PC-9 (cell line): ENCODE results near the gene ADAMTS7.
"Not testable (repeated sequence)": the region's sequence is repeated elsewhere in the genome, so short reads cannot be mapped to it uniquely, and the experiment has no call there.

ENCODE experiments used
- EZH2 ChIP-seq: fragments of 200-600 bp; sonication (generic); IDR thresholded peaks from 2 replicates; pipeline ENCODE4 v1.8.0; 2017; ENCODE audit warnings: antibody characterized with exemption, low read depth
- TF ChIP-seq, protein P1 (sequence below): fragments of 200-600 bp; sonication (generic); conservative IDR thresholded peaks from 2 replicates; pipeline ENCODE4 v1.6.1; 2017; ENCODE audit warnings: mixed run types, antibody characterized with exemption, mild to moderate bottlenecking, moderate library complexity

GRCh38 chr15:78777290-78777952 lies 33.8 kb downstream of the ADAMTS7 start:
- TF ChIP-seq, protein P1, sequence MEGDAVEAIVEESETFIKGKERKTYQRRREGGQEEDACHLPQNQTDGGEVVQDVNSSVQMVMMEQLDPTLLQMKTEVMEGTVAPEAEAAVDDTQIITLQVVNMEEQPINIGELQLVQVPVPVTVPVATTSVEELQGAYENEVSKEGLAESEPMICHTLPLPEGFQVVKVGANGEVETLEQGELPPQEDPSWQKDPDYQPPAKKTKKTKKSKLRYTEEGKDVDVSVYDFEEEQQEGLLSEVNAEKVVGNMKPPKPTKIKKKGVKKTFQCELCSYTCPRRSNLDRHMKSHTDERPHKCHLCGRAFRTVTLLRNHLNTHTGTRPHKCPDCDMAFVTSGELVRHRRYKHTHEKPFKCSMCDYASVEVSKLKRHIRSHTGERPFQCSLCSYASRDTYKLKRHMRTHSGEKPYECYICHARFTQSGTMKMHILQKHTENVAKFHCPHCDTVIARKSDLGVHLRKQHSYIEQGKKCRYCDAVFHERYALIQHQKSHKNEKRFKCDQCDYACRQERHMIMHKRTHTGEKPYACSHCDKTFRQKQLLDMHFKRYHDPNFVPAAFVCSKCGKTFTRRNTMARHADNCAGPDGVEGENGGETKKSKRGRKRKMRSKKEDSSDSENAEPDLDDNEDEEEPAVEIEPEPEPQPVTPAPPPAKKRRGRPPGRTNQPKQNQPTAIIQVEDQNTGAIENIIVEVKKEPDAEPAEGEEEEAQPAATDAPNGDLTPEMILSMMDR = not testable (repeated sequence)
- TF ChIP-seq EZH2 = not testable (repeated sequence)
